Nephron progenitor cell (in vitro differentiated cells): ENCODE results near the gene HDDC3.

ENCODE experiments used
- DNase-seq: peaks from one replicate; pipeline ENCODE4 v3.0.0; 2021
- H3K27ac Mint-ChIP-seq: 2 replicates; pipeline ENCODE4 v1.8.0; 2021; ENCODE audit warnings: mild to moderate bottlenecking, moderate library complexity, mixed read lengths
- H3K27me3 Mint-ChIP-seq: 2 replicates; pipeline ENCODE4 v1.8.0; 2021; ENCODE audit warnings: mild to moderate bottlenecking, low read depth, mixed read lengths; ENCODE audit not compliant: poor library complexity
- H3K36me3 Mint-ChIP-seq: 2 replicates; pipeline ENCODE4 v1.8.0; 2021; ENCODE audit warnings: low read depth, mixed read lengths
- H3K4me1 Mint-ChIP-seq: 2 replicates; pipeline ENCODE4 v1.8.0; 2021; ENCODE audit warnings: mixed read lengths
- H3K4me3 Mint-ChIP-seq: 2 replicates; pipeline ENCODE4 v1.8.0; 2021; ENCODE audit warnings: mild to moderate bottlenecking, moderate library complexity, mixed read lengths
- H3K9me3 Mint-ChIP-seq: 2 replicates; pipeline ENCODE4 v1.8.0; 2021; ENCODE audit warnings: mild to moderate bottlenecking, moderate library complexity, mixed read lengths
- CTCF ChIP-seq: fragments of 200-600 bp; sonication (generic); IDR thresholded peaks from 2 replicates; pipeline ENCODE4 v1.5.0; 2021; ENCODE audit warnings: antibody characterized with exemption

Gene HDDC3

GRCh38 chr15:90892498-90893174 lies 39.7 kb downstream of the HDDC3 start:
- no peak for TF ChIP-seq CTCF
- peaks cover 10% of the 10 kb centered on the region for H3K36me3 Mint-ChIP-seq
- H3K27ac Mint-ChIP-seq: peak overlapping the region; percentile 90
- H3K27me3 Mint-ChIP-seq: peaks cover 5% of the 10 kb centered on the region
- no peaks in the 10 kb centered on the region for H3K9me3 Mint-ChIP-seq
- DNase-seq: no peak
- peaks cover 36% of the 10 kb centered on the region for H3K4me1 Mint-ChIP-seq
- H3K4me3 Mint-ChIP-seq: no peak overlapping the region

DNA sequence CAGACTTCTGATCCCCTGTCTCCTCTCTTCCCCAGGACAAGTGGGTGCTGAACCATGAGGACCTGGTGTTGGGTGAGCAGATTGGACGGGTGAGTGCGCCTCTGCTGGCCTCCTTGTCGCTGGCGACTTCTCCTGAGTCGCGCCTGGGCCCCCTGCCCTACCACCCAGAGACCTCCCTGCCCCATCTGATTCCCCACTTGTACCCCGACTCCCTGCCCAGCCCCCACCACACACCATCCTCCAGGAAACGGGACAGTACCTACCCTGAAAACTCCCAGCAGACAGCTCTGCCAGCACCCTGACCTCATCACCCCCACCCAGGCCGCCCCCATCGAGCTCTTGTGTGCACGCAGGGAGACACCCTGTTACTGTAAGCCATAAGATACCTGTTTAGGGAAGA lies 40.3 kb downstream of the HDDC3 start:
- no peak overlapping the region for H3K4me3 Mint-ChIP-seq

DNA sequence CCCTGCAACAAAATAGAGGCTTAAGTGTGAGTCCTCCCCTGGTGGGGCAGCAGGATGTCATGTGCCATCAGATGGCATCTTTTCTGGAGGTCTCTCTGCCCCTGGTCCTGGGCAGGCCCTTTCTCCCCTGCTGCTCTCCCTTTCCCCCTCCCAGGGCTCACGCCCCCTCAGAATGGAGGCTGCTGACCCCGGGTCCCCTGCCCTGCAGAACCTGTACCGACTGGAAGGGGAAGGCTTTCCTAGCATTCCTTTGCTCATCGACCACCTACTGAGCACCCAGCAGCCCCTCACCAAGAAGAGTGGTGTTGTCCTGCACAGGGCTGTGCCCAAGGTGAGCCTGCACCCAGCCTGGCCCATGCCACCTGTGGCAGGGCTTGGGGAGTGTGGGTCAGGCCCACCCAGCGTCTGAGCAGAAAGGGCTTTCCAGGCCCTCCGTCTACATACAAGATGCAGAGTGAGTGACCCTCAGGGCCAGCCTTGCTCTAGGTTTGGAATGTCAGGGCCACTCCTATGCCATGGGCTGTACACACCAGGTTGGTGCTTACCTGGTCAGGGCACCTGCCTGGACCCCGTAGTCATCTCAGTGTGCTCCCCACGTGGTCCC lies 40.9 kb downstream of the HDDC3 start:
- no peak overlapping the region for H3K4me3 Mint-ChIP-seq
- DNase-seq: no peak
- no peak overlapping the region for H3K27ac Mint-ChIP-seq
- H3K27me3 Mint-ChIP-seq: peaks cover 4% of the 10 kb centered on the region
- no peak for TF ChIP-seq CTCF
- no peaks in the 10 kb centered on the region for H3K9me3 Mint-ChIP-seq
- H3K36me3 Mint-ChIP-seq: peaks cover 10% of the 10 kb centered on the region
- H3K4me1 Mint-ChIP-seq: peaks cover 40% of the 10 kb centered on the region

More for the DNA sequence above, 40.3 kb downstream of the HDDC3 start:
- H3K9me3 Mint-ChIP-seq: no peaks in the 10 kb centered on the region
- peaks cover 40% of the 10 kb centered on the region for H3K4me1 Mint-ChIP-seq
- no peak for DNase-seq
- H3K36me3 Mint-ChIP-seq: peaks cover 10% of the 10 kb centered on the region
- no peak for TF ChIP-seq CTCF
- no peak overlapping the region for H3K27ac Mint-ChIP-seq
- peaks cover 4% of the 10 kb centered on the region for H3K27me3 Mint-ChIP-seq

GRCh38 chr15:90890839-90891238 lies 41.5 kb downstream of the HDDC3 start:
- no peak overlapping the region for H3K27ac Mint-ChIP-seq
- H3K9me3 Mint-ChIP-seq: no peaks in the 10 kb centered on the region
- peaks cover 8% of the 10 kb centered on the region for H3K36me3 Mint-ChIP-seq
- no peak for TF ChIP-seq CTCF
- no peak overlapping the region for H3K4me3 Mint-ChIP-seq
- no peak for DNase-seq
- peaks cover 43% of the 10 kb centered on the region for H3K4me1 Mint-ChIP-seq
- H3K27me3 Mint-ChIP-seq: peaks cover 2% of the 10 kb centered on the region

GRCh38 chr15:90889736-90890456 lies 42.5 kb downstream of the HDDC3 start:
- H3K27ac Mint-ChIP-seq: no peak overlapping the region
- no peak overlapping the region for H3K4me3 Mint-ChIP-seq
- peaks cover 4% of the 10 kb centered on the region for H3K36me3 Mint-ChIP-seq
- DNase-seq: no peak
- no peak for TF ChIP-seq CTCF
- no peaks in the 10 kb centered on the region for H3K27me3 Mint-ChIP-seq
- H3K4me1 Mint-ChIP-seq: peaks cover 47% of the 10 kb centered on the region
- no peaks in the 10 kb centered on the region for H3K9me3 Mint-ChIP-seq
